ENCODE data around the gene SHC2.
"Not testable (repeated sequence)": the region's sequence is repeated elsewhere in the genome, so short reads cannot be mapped to it uniquely, and the experiment has no call there.

The SHC2 gene

DNA sequence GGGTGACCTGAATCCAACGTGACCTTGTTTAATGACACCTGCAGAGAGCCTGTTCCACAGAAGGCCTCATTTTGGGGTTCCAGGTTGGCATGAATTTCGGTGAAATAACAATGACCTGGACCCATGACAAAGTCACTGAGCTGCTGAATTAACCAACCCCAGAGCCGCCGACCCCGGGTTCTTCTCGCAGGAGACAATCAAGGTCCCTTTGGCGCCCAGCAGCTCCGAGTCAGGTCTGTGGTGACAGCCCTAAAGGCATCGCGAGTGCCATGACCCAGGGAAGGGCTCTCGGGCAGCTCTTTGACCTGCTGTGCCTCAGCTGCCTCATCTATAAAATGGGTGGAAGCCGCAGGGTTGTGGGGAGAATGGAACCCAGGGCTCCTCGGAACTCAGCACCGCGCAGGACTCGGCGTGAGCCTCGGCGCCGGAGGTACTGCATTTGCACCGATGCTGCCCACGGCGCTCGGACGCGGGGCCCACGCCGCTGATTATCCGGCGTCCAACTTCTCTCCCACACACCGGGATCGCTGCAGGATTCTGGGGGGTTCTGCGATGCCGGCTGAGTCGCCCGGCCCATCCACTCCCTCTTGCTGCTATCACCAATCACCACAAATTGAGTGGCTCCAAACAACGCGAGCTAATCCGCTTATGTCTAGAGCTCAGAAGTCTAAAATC is 5.7 kb downstream of the SHC2 start:
- intact Hi-C loops (cut with micrococcal nuclease), result no loop called here
- H3K4me3 Mint-ChIP-seq, result no peak overlapping the region
- peaks cover 26% of the 10 kb centered on the region for H3K27me3 Mint-ChIP-seq
- H3K36me3 Mint-ChIP-seq (ENCODE audit: low read depth), result no peaks in the 10 kb centered on the region
- no peaks in the 10 kb centered on the region for H3K4me1 Mint-ChIP-seq (ENCODE audit: low read depth)
- H3K9me3 Mint-ChIP-seq, result peaks cover 15% of the 10 kb centered on the region
- H3K27ac Mint-ChIP-seq, result no peak overlapping the region

DNA sequence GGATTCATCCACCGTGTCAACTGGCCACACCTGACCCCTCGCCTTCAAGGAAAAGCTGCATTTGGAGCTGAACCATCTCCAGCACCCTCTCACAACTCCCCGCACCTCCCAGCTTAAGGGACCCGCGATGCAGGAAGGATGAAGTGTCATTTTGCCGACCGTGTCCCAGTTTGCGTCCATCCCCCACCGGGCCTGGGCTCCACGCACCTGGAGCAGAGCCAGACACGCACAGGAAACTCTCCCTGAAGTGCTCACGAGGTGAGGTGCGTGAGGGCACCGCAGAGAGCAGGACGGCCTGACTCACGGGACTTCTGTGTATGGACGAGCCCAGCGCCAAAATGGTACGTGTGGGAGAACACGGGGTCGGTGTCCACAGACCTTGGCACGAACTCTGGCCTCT is 7.2 kb downstream of the SHC2 start:
- no peak overlapping the region for H3K27ac Mint-ChIP-seq
- intact Hi-C loops (cut with micrococcal nuclease), result no loop called here
- H3K27me3 Mint-ChIP-seq, result peaks cover 16% of the 10 kb centered on the region
- no peak overlapping the region for H3K4me3 Mint-ChIP-seq
- no peaks in the 10 kb centered on the region for H3K36me3 Mint-ChIP-seq (ENCODE audit: low read depth)
- peaks cover 16% of the 10 kb centered on the region for H3K9me3 Mint-ChIP-seq
- no peaks in the 10 kb centered on the region for H3K4me1 Mint-ChIP-seq (ENCODE audit: low read depth)

DNA sequence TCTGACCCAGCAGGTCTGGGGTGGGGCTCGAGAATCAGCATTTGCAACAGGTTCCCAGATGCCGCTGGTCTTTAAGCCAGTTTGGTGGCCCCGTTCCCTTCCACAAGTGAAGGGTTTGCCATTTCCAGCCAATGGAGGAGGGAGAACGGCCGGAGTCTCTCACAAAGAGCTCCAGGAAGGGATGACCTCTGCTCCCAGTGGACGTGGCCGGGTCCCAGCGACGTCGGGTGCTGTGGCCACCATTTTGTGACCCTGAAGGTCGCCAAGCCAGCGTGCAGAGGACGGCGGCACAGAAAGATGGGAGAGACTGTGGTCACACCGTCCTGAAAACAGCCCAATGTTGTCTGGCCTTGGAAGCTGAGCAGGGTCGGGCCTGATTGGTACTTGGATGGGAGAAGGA is 8.0 kb downstream of the SHC2 start:
- intact Hi-C loops (cut with micrococcal nuclease), result no loop called here
- H3K4me3 Mint-ChIP-seq, result no peak overlapping the region
- H3K27ac Mint-ChIP-seq, result no peak overlapping the region
- H3K4me1 Mint-ChIP-seq (ENCODE audit: low read depth), result no peaks in the 10 kb centered on the region
- no peaks in the 10 kb centered on the region for H3K36me3 Mint-ChIP-seq (ENCODE audit: low read depth)
- peaks cover 16% of the 10 kb centered on the region for H3K27me3 Mint-ChIP-seq
- peaks cover 16% of the 10 kb centered on the region for H3K9me3 Mint-ChIP-seq

DNA sequence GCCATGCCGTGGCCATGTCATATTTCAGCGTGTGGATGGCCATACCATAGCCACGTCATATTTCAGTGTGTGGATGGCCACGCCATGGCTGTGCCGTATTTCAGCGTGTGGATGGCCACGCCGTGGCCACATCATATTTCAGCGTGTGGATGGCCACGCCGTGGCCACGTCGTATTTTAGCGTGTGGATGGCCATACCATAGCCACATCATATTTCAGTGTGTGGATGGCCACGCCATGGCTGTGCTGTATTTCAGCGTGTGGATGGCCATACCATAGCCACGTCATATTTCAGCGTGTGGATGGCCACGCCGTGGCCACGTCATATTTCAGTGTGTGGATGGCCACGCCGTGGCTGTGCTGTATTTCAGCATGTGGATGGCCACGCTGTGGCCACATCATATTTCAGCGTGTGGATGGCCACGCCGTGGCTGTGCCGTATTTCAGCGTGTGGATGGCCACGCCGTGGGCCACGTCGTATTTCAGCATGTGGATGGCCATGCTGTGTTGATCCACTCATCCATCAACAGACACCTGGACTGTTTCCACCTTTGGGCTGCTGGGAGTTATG is 9.8 kb downstream of the SHC2 start:
- H3K4me3 Mint-ChIP-seq; H3K36me3 Mint-ChIP-seq (ENCODE audit: low read depth); intact Hi-C loops (cut with micrococcal nuclease); H3K27ac Mint-ChIP-seq; H3K4me1 Mint-ChIP-seq (ENCODE audit: low read depth): not testable (repeated sequence)
- Mint-ChIP-seq H3K9me3 (peaks cover 16% of the 10 kb centered on the region), H3K27me3 (peaks cover 17% of the 10 kb centered on the region)

DNA sequence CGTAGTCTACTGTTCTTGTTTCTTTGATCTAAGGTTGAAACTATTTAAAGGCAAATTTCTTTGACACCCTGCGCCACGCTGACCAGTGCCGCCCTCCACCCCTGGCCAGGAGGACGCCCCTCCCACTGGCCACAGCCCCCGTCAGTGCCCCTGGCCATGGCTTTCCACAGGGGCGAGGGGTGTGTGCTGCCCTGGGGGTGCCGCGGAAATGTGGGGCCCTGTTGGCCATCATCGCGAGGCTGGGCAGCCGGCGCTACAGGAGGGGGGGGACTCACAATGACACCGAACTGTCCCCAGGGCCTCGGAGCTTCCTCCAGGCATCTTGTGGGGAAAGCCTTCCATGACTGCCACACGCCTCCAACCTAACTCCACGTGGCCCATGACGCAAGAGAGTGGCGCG is 10.9 kb downstream of the SHC2 start:
- Mint-ChIP-seq H3K4me3 (no peak overlapping the region), H3K4me1 (ENCODE audit: low read depth) (no peaks in the 10 kb centered on the region)

DNA sequence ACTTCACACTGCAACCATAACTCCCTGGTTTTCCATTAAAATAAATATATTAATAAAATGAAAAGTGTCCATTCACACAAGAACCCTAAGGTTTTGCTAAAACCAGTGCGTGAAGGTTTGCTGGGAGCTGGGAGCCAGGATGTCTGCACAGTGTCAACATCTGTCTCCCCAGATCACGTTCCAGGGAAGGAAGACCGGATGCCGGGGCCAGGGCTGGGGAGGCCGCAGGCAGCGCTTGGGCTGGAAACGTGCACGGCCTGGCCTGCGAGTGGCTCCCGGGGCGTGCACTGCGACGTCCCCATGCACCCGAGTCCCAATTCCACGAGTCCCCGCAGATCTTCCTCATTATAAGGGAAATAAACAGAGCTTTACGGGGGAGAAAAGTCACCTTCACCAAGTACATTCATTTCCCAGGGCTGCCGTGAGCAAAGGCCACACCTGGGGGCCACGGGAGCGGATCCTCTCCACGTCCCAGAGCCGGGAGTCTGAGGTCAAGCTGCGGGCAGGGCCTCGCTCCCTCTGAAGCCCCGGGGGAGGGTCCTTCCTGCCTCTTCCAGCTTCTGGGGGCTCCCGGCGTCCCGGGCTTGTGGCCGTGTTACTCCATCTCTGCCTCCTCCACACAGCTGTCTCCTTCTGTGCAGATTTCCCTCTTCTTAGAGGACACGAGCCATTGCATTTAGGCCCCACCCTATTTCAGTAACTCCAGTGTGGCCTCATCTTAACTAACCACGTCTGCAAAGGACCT is 12.8 kb downstream of the SHC2 start:
- no peaks in the 10 kb centered on the region for H3K4me1 Mint-ChIP-seq (ENCODE audit: low read depth)
- no peaks in the 10 kb centered on the region for H3K36me3 Mint-ChIP-seq (ENCODE audit: low read depth)
- H3K27ac Mint-ChIP-seq, result no peak overlapping the region
- peaks cover 16% of the 10 kb centered on the region for H3K9me3 Mint-ChIP-seq
- intact Hi-C loops (cut with micrococcal nuclease), result no loop called here
- H3K27me3 Mint-ChIP-seq, result peaks cover 19% of the 10 kb centered on the region
- no peak overlapping the region for H3K4me3 Mint-ChIP-seq

More for the DNA sequence above, 10.9 kb downstream of the SHC2 start:
- H3K9me3 Mint-ChIP-seq, result peaks cover 16% of the 10 kb centered on the region
- H3K27me3 Mint-ChIP-seq, result peaks cover 19% of the 10 kb centered on the region
- no peaks in the 10 kb centered on the region for H3K36me3 Mint-ChIP-seq (ENCODE audit: low read depth)
- intact Hi-C loops (cut with micrococcal nuclease), result no loop called here
- H3K27ac Mint-ChIP-seq, result no peak overlapping the region

DNA sequence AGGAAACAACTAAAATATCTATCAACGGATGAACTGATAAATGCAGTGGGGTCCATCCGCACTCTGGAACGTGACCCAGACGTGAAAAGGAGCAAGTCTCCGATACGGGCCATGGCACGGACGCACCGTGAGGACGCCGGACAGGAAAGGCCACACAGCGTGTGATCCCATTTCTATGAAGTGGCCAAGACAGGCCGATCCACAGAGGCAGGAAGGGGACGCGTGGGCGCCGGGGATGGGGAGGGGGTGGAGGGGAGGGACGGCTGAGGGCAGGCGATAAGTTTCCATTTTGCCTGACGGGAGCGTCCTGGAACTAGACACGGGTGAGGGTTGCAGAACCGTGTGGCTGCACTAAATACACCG is 13.8 kb downstream of the SHC2 start:
- no peak overlapping the region for H3K4me3 Mint-ChIP-seq
- no peaks in the 10 kb centered on the region for H3K4me1 Mint-ChIP-seq (ENCODE audit: low read depth)
- no peak overlapping the region for H3K27ac Mint-ChIP-seq
- H3K36me3 Mint-ChIP-seq (ENCODE audit: low read depth), result no peaks in the 10 kb centered on the region
- intact Hi-C loops (cut with micrococcal nuclease), result no loop called here
- H3K27me3 Mint-ChIP-seq, result peaks cover 20% of the 10 kb centered on the region
- peaks cover 21% of the 10 kb centered on the region for H3K9me3 Mint-ChIP-seq

DNA sequence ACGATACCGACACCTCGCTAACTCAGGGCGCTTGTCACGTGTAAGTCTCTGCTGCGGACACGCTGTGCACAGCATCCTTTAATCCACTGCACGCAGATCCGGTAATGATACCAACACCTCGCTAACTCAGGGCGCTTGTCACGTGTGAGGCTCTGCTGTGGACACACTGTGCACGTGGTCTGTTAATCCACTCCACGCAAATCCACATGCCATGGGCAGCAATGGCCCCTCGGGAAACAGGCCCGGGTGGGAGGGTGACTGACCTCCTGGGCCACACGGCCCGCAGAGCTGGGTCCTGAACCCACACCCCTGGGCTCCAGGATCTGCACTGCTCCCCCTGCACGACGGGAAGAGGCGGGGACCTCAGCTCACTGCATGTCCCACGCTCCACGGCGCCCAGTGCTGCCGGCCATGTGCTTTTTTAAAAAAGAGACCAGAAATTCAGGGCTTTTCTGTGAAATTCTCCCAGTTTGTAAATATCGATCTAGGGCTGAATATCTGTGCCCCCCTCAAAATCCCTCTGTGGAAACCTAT is 16.1 kb downstream of the SHC2 start:
- H3K4me3 Mint-ChIP-seq, result no peak overlapping the region
- H3K9me3 Mint-ChIP-seq, result peaks cover 9% of the 10 kb centered on the region
- H3K27ac Mint-ChIP-seq, result no peak overlapping the region
- H3K27me3 Mint-ChIP-seq, result peaks cover 29% of the 10 kb centered on the region
- intact Hi-C loops (cut with micrococcal nuclease), result no loop called here
- H3K36me3 Mint-ChIP-seq (ENCODE audit: low read depth), result no peaks in the 10 kb centered on the region
- H3K4me1 Mint-ChIP-seq (ENCODE audit: low read depth), result no peaks in the 10 kb centered on the region

DNA sequence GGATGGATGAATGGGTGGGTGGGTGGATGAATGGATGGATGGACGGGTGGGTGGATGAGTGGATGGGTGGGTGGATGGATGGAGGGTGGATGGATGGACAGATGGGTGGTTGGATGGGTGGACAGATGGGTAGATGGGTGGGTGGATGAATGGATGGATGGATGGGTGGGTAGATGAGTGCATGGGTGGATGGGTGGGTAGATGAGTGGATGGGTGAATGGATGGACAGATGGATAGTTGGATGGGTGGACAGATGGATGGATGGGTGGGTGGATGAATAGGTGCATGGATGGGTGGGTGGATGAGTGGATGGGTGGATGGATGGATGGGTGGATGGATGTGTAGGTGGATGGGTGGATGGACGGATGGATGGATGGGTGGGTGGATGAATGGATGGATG is 17.8 kb downstream of the SHC2 start:
- no peak overlapping the region for H3K27ac Mint-ChIP-seq
- no peaks in the 10 kb centered on the region for H3K36me3 Mint-ChIP-seq (ENCODE audit: low read depth)
- no peak overlapping the region for H3K4me3 Mint-ChIP-seq
- H3K27me3 Mint-ChIP-seq, result peaks cover 21% of the 10 kb centered on the region
- H3K4me1 Mint-ChIP-seq (ENCODE audit: low read depth), result no peaks in the 10 kb centered on the region
- intact Hi-C loops (cut with micrococcal nuclease), result no loop called here
- peaks cover 9% of the 10 kb centered on the region for H3K9me3 Mint-ChIP-seq

DNA sequence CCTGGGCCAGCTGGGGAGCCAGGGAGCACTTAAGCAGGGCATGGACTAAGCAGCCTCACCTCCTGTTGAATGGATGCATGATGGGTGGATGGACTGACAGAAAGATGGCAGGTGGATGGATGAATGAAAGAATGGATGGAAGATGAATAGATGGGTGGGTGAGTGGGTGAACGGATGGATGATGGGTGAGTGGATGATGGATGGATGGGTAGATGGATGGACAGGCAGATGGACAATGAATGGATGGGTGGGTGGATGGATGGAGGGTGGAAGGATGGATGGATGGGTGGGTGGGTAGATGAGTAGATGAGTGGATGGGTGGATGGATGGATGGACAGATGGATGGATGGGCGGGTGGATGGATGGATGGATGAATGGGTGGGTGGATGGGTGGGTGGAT is 18.7 kb downstream of the SHC2 start:
- Mint-ChIP-seq H3K4me3 (no peak overlapping the region), H3K36me3 (ENCODE audit: low read depth) (no peaks in the 10 kb centered on the region), H3K4me1 (ENCODE audit: low read depth) (no peaks in the 10 kb centered on the region), H3K9me3 (peaks cover 9% of the 10 kb centered on the region), H3K27ac (no peak overlapping the region), H3K27me3 (peaks cover 16% of the 10 kb centered on the region)
- intact Hi-C loops (cut with micrococcal nuclease), result no loop called here

DNA sequence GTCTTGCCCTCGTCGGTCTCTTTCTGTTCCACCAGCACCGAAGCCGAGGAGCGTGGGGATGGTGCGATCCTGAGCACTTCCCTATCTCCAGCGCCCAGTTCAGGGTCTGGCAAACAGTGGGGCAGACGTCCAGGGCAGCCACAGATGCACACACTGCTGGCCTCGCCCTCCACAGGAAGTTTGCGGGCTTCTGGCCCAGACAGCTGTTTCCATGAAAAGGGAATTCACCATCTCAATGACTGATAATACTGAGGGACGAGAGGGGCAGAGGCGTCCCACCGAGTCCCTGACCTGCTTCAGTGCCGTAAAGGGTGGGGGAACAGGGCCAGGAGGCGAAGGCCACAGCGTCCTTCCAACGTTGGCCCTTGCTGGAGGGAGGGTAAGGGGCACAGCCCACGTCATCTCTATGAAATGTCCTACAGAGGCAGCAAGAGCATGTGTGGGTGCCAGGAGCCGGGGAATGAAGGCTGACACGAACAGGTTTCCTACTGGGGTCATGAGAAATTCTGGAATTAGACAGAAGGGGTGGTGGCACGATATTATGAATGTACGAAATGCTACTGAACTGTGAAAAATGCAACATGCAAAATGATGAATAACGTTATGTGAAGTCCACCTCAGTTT is 19.5 kb downstream of the SHC2 start:
- peaks cover 9% of the 10 kb centered on the region for H3K9me3 Mint-ChIP-seq
- no peak overlapping the region for H3K4me3 Mint-ChIP-seq
- no peaks in the 10 kb centered on the region for H3K4me1 Mint-ChIP-seq (ENCODE audit: low read depth)
- peaks cover 15% of the 10 kb centered on the region for H3K27me3 Mint-ChIP-seq
- no peak overlapping the region for H3K27ac Mint-ChIP-seq
- no peaks in the 10 kb centered on the region for H3K36me3 Mint-ChIP-seq (ENCODE audit: low read depth)
- intact Hi-C loops (cut with micrococcal nuclease), result no loop called here

DNA sequence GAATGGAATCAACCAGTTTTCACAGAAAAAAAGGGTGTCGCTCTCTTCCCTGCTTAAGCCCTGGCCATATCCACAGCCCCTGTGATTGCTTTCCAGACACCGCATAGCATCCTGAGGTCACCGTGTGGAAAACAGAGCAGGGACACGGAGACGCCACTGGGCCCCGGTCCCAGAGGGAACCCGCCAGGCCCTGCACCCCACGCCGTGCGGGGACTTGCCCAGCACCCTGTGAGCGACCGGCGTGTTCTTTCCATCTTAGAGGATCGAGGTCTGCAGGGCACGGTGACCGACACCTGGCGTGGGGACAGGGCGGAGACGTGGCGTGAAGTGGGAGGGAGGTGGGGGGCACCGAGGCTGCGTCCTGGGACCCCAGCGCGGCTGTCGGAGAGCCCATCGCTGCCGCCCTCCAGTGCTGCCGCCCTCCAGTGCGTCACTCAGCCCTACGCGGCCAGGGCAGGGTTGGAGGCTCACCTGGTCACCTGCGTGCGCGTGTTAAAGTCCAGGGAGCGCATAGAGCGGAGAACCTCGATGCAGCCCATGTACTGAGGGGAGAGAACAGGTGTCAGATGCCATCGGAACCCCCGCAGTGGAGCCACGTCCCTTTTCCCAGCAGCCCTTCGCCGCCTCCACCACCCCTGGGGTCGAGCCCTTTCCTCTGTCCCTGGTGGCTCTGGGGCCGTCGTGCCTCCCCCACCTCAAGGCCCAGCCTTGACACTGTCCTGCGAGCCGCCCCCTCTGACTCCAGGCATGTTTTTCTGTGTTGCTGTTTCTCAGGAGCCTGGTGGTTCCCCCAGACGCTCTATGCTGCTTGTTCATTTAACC is 20.2 kb downstream of the SHC2 start:
- Mint-ChIP-seq H3K9me3 (peaks cover 9% of the 10 kb centered on the region), H3K27ac (no peak overlapping the region), H3K27me3 (peaks cover 11% of the 10 kb centered on the region), H3K36me3 (ENCODE audit: low read depth) (no peaks in the 10 kb centered on the region), H3K4me1 (ENCODE audit: low read depth) (no peaks in the 10 kb centered on the region), H3K4me3 (no peak overlapping the region)
- intact Hi-C loops (cut with micrococcal nuclease), result no loop called here

DNA sequence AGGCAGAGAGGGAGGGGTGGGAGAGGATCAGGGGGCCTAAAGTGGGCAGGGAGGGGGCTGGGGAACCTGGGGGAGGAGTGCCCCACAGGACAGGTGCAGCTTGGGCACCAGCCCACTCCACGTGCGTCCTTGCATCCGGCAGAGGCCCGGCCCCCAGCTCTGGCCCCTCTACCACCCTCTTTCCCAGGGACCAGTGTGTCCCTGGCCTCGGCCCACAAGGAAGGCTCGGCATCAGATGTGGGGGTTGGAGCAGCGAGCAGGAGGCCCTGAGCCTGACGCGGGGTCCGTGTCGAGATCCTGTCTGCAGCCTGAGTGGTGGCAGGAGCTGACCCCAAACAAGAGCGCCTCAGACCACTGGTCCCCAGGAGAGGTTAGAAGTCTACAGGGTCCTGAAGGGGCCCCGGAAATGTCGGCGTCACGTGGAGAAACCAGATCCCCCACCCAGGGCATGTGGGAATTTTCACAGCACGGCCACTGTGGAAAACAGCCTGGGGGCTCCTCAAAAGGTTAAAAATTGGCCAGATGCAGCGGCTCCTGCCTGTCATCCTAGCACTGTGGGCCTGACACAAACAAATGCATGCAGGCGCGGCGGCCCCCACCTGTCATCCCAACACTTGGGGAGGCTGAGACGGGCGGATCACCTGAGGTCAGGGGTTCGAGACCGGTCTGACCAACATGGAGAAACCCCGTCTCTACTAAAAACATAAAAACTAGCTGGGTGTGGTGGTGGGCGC is 21.5 kb downstream of the SHC2 start:
- no peak overlapping the region for H3K27ac Mint-ChIP-seq
- H3K9me3 Mint-ChIP-seq, result peaks cover 9% of the 10 kb centered on the region
- H3K4me1 Mint-ChIP-seq (ENCODE audit: low read depth), result no peaks in the 10 kb centered on the region
- peaks cover 11% of the 10 kb centered on the region for H3K27me3 Mint-ChIP-seq
- intact Hi-C loops (cut with micrococcal nuclease), result no loop called here
- H3K36me3 Mint-ChIP-seq (ENCODE audit: low read depth), result no peaks in the 10 kb centered on the region
- no peak overlapping the region for H3K4me3 Mint-ChIP-seq
